Upper lobe of right lung (tissue), 1 donor: ENCODE results near the gene IL15RA. TPM values are rescaled to one million over a fixed set of nuclear protein-coding genes. Genes with fewer than 3 reads are reported as not detected.
A peak's percentile ranks its signal among the peaks of the same experiment; 100 is the strongest.

Source experiments
- ATAC-seq: fragments of 200-7000 bp; cut with Tn5 transposase; one replicate; pipeline ENCODE4 v1.9.1; 2020; ENCODE audit warnings: mild to moderate bottlenecking, moderate library complexity
- DNase-seq: peaks from one replicate; pipeline ENCODE4 v3.0.0-alpha.2; 2020
- H3K27ac ChIP-seq: fragments of 200-600 bp; one replicate; pipeline ENCODE4 v1.8.0; 2022
- H3K27me3 ChIP-seq: fragments of 200-600 bp; one replicate; pipeline ENCODE4 v1.8.0; 2022; ENCODE audit warnings: mild to moderate bottlenecking
- H3K36me3 ChIP-seq: fragments of 200-600 bp; one replicate; pipeline ENCODE4 v1.8.0; 2022
- H3K4me1 ChIP-seq: fragments of 200-600 bp; one replicate; pipeline ENCODE4 v1.8.0; 2022
- H3K4me3 ChIP-seq: fragments of 200-600 bp; one replicate; pipeline ENCODE4 v1.8.0; 2022; ENCODE audit warnings: mild to moderate bottlenecking
- H3K9me3 ChIP-seq: fragments of 200-600 bp; one replicate; pipeline ENCODE4 v1.8.0; 2022
- intact Hi-C: fragments of 100-400 bp; cut with DNase I; formaldehyde crosslinking; loops from one replicate; pipeline ENCODE4 v1.11.0; 2022
- total RNA-seq: library from RNA; stranded (reverse); fragmentation: NEBNext Ultra II Directional; extraction: Animal tissue kit (Norgen Biotek cat#: 25700); gene quantifications from one replicate; pipeline ENCODE4 v1.2.1, GENCODE V29; 2021
- TF ChIP-seq, protein P1 (sequence below): fragments of 200-600 bp; IDR thresholded peaks from one replicate; pipeline ENCODE4 v1.8.0; 2022; ENCODE audit warnings: antibody characterized with exemption
- donor health status: DM: no; HTN: yes; CAD: no; lungs with severe emphysema.

IL15RA gene
- total RNA-seq, 1 donor from 2014 or later: 36.7 TPM

DNA sequence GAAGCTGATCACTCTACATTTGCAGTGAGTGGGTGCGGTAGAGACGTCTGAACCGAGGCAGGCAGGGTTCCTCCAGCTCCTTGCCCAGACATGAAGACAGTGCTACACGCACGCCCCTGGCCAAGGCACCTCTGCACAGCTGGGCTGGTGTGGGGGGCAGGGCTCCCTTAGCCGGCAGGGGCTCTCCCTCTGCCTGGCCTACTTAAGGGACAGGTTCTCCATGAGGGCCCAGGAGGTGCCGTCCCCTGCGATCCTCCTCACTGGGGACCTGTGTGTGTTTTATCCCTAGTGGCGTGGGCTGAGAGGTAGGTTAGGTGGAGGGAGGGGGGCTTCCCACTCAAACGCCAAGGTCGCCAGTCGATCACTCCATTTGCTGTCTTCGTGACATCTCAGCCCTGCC, 35.3 kb downstream of the IL15RA start:
- intact Hi-C loops: no loop called here
- no peak for DNase-seq
- H3K27ac ChIP-seq: peak overlapping the region; percentile 84

DNA sequence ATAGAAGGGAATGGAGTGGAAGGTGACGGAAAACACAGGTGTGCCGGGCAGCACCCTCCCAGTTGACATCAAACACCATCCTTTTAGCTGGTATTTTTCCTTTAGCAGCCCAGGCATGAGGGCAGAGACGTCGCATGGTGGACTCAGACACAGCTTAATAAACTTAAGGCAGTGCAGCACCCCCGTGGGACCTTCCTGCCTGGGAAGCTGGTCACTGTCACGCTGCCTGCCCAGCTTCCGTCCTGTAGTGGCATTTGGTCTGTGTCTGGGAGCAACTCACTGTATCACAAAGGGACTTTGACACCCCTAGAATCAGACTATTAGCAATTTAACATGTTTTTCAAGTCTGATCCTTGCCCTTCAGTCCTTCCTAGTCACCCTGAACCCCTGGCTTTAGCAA, 35.8 kb downstream of the IL15RA start:
- no peaks in the 10 kb centered on the region for H3K9me3 ChIP-seq
- intact Hi-C loops: no loop called here
- no peak for ATAC-seq
- peaks cover 45% of the 10 kb centered on the region for H3K4me1 ChIP-seq
- TF ChIP-seq, protein P1, sequence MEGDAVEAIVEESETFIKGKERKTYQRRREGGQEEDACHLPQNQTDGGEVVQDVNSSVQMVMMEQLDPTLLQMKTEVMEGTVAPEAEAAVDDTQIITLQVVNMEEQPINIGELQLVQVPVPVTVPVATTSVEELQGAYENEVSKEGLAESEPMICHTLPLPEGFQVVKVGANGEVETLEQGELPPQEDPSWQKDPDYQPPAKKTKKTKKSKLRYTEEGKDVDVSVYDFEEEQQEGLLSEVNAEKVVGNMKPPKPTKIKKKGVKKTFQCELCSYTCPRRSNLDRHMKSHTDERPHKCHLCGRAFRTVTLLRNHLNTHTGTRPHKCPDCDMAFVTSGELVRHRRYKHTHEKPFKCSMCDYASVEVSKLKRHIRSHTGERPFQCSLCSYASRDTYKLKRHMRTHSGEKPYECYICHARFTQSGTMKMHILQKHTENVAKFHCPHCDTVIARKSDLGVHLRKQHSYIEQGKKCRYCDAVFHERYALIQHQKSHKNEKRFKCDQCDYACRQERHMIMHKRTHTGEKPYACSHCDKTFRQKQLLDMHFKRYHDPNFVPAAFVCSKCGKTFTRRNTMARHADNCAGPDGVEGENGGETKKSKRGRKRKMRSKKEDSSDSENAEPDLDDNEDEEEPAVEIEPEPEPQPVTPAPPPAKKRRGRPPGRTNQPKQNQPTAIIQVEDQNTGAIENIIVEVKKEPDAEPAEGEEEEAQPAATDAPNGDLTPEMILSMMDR: no peak
- H3K4me3 ChIP-seq: no peak overlapping the region
- peak overlapping the region; percentile 84 for H3K27ac ChIP-seq
- no peak for DNase-seq
- H3K36me3 ChIP-seq: peaks cover 24% of the 10 kb centered on the region
- no peaks in the 10 kb centered on the region for H3K27me3 ChIP-seq

More for the DNA sequence above, 35.3 kb downstream of the IL15RA start:
- H3K4me3 ChIP-seq: no peak overlapping the region
- H3K36me3 ChIP-seq: peaks cover 20% of the 10 kb centered on the region
- H3K27me3 ChIP-seq: no peaks in the 10 kb centered on the region
- H3K4me1 ChIP-seq: peaks cover 49% of the 10 kb centered on the region
- ATAC-seq: no peak
- TF ChIP-seq, protein P1: no peak
- no peaks in the 10 kb centered on the region for H3K9me3 ChIP-seq

DNA sequence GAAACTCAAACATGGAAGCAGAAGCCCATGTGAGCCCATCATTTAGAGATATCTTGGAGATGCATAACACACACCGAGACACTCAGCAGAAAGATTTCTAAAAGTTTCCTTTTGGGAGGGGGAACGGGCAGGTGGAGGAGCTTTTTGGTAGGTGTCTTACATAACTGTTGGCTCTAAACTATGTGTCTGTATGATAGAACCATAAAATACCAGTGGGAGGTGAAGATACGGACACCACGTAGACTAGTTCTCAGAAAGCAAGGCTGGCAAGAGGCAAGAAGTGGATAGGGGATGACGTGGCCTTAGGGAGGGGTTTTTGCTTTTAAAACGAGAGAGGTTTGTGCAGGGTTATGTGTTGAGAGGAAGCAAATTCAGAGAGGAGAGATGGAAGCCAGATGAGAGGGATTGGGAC, 36.5 kb downstream of the IL15RA start:
- no peak overlapping the region for H3K4me3 ChIP-seq
- peak overlapping the region; percentile 84 for H3K27ac ChIP-seq
- ATAC-seq (no peak), DNase-seq (no peak)
- peaks cover 32% of the 10 kb centered on the region for H3K36me3 ChIP-seq
- H3K4me1 ChIP-seq: peaks cover 37% of the 10 kb centered on the region
- TF ChIP-seq, protein P1: no peak
- intact Hi-C loops: no loop called here
- no peaks in the 10 kb centered on the region for H3K9me3 ChIP-seq
- H3K27me3 ChIP-seq: no peaks in the 10 kb centered on the region

DNA sequence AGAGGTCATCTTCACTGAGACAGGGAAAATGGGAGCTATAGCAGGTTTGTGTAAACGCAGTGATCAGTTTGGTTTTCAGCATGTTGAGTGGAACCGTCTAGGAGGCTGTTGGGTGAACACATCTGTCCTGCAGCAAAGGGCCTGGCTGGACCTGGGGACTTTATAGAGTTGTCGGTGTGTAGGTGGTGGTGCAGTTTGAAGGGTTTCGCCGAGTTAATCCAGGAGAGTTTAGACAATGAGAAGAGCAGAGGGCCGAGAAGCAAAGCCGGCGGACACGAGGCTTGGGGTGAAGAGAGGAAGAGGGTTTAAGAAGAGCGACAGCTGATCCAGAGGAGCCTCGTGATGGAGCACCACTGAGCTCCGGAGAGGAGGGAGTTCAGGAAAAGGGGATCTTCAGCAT, 39.1 kb downstream of the IL15RA start:
- Histone ChIP-seq H3K4me1 (peaks cover 15% of the 10 kb centered on the region), H3K4me3 (no peak overlapping the region), H3K27ac (no peak overlapping the region), H3K27me3 (no peaks in the 10 kb centered on the region), H3K9me3 (no peaks in the 10 kb centered on the region), H3K36me3 (peaks cover 49% of the 10 kb centered on the region)
- DNase-seq (no peak), ATAC-seq (no peak)
- TF ChIP-seq, protein P1: no peak
- intact Hi-C loops: no loop called here

DNA sequence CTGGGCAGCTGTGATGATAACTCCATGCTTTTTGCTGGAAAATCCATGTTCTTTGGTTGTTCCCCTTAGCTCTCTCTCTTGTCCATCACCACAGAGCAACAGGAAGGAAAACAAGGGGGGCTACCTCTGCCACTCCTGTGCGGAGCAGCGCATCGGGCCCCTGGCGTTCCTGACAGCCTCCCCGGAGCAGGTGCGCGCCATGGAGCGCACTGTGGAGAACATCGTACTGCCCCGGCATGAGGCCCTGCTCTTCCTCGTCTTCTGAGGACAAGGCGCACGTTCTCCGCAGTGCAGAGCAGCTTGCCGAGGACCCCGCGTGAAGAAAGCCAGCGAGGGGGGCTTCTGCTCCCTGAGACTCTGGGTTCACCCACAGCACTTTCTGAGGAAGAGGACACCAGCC, 40.3 kb downstream of the IL15RA start:
- H3K9me3 ChIP-seq: no peaks in the 10 kb centered on the region
- H3K4me3 ChIP-seq: no peak overlapping the region
- ATAC-seq: no peak
- no peaks in the 10 kb centered on the region for H3K27me3 ChIP-seq
- intact Hi-C loops: no loop called here
- peaks cover 6% of the 10 kb centered on the region for H3K4me1 ChIP-seq
- peaks cover 61% of the 10 kb centered on the region for H3K36me3 ChIP-seq
- H3K27ac ChIP-seq: no peak overlapping the region
- DNase-seq: no peak
- TF ChIP-seq, protein P1: no peak

DNA sequence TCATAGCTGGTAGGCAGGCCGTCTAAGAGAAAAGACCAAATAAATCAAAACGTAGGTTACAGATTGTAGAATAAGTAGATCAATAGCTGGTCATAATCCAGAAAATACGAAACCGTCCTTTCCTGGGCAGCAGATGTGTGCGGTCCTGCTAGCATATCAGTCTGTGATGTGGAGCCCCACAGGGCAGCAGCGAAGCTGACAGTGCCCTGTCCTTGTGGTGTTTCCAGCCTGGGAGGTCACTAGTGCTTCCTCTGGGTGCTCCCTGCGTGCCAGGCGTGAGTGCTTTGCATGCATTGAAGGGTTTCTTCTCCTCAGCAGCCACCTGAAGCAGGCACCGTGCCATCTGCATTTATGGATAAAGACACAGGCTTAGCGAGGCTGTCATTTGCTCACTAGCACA, 41.7 kb downstream of the IL15RA start:
- intact Hi-C loops: no loop called here
- DNase-seq: no peak
- Histone ChIP-seq H3K27ac (no peak overlapping the region), H3K4me1 (no peaks in the 10 kb centered on the region), H3K27me3 (no peaks in the 10 kb centered on the region), H3K36me3 (peaks cover 72% of the 10 kb centered on the region), H3K9me3 (no peaks in the 10 kb centered on the region), H3K4me3 (no peak overlapping the region)
- TF ChIP-seq, protein P1: no peak
- ATAC-seq: no peak
